HG03025 (cell line): Measurements from ENCODE around the gene ITPKB.
"Not testable (repeated sequence)": the region's sequence is repeated elsewhere in the genome, so short reads cannot be mapped to it uniquely, and the experiment has no call there.

Experiments used
- ATAC-seq: cut with Tn5 transposase; IDR thresholded peaks from one replicate; pipeline ENCODE4 v1.9.1; 2021; ENCODE audit warnings: mild to moderate bottlenecking, moderate library complexity; ENCODE audit not compliant: unreplicated experiment, low FRiP score

ITPKB gene

DNA sequence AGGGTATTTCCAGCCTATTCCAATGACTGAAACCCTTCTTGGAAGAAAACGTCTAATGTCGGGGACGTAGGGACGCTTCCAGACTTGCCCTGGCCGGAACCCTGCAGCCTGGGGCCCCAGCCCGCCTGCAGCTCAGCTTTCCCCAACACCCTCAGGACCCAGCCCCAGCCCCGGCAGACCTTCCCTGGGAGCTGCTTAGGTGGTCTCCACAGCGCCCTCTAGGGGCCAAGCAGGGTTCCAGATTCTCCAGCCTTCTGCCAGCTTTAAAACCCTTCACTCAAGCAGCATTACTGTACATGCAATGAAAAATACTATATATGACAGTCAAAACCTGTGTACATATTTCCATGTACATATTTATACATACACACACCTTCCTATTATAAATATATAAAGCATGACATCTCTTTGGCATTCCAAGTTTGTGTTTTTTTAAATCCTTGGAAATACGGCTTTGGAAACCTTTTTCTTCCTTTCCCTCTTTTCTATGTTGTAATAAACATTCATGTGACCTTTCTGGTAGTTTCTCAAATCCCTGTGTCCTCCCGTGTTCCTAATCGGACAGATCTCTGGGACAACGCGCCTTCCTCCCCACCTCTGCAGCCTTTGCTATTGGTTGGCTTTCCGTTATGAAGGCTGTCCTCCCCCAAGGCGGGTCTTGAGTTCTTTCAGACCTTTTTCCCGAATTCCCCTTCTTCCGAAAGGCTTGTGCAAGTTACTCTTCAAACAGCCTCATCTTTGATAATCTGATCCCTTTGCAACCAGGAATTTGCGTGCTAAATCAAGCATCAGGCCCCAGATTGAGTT is 130.2 kb downstream of the ITPKB start:
- no peak for ATAC-seq

DNA sequence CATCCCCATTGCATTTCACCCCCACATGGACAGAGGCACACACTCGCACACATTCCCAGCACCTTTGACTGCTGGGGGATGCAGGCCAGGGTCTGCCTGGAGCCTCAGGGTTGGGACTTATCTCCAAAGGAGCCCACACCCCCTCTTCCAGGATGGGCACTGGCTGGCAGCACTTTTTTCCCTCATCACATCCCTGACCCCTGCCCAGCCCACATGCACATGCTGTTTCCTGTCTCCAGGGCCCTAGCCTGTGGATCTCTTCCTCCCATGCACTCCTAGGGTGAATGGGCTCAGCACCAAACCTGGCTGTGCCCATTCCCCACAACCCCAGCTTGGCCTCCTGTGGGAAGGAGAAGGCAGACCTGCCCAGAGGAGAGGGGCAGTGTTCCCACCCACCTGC is 131.3 kb downstream of the ITPKB start:
- ATAC-seq, result no peak

DNA sequence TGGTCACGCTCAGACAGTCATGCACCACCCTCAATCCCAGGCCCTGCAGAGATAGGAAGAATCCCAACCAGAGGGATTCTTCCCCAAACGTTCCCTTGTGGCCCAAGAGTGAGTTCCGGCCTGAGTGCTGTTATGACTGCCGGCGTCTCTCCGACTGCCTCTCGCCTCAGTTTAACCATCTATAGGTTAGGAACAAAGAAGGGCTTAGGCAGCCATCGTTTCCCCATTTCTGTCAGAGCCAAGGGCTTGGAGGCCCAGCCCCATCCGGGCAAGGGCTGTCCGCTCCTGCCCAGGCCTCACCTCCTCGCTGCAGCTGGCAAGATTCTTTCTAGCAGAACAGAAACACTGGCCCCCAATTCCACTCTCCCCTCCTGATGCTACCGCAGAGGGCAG is 131.8 kb downstream of the ITPKB start:
- ATAC-seq, result no peak

DNA sequence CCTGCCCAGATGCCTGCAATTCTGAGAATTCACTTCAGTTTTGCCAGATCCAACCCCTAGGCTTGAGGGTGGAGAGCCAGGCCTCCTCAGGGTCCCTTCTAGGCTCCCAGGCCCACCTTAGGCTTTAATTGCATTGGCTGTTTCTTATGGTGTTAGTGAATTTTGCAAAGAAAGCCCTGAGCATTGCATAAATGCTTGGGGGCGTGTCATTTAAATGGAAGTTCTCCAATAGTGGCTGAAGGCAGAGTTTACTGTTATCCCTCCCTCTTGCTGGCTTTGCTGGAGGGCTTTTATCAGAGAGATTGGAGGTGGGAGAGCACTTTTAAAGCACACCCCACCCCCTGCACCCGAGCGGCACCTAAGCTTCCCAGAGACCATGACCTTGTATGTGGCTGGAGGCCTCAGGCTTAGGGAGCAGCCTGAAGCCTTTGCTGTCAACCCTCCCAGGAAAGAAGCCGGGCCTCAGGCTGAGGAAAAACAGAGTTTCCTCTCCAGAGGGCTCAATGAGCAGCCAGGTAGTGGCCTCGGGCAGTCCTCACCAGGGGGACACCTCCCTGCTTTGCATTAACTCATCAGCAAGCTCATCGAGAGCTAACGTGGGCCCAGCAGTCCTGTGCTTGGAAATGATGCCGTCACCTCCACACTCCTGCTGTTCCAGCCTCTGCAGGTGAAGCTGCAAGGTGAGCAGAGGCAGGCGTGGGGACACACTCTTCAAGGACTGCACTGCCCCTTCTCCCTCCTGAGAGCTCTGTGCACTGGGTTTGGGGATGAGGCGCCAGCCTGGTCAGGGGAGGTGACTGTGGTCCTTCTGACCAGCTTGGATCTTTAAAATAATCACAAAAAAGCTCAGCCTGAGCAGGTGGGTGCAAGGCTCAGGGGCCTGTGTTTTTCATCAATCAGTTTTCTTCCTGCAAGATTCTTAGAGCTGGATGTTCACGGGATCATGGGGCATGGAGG is 132.5 kb downstream of the ITPKB start:
- ATAC-seq, result no peak

DNA sequence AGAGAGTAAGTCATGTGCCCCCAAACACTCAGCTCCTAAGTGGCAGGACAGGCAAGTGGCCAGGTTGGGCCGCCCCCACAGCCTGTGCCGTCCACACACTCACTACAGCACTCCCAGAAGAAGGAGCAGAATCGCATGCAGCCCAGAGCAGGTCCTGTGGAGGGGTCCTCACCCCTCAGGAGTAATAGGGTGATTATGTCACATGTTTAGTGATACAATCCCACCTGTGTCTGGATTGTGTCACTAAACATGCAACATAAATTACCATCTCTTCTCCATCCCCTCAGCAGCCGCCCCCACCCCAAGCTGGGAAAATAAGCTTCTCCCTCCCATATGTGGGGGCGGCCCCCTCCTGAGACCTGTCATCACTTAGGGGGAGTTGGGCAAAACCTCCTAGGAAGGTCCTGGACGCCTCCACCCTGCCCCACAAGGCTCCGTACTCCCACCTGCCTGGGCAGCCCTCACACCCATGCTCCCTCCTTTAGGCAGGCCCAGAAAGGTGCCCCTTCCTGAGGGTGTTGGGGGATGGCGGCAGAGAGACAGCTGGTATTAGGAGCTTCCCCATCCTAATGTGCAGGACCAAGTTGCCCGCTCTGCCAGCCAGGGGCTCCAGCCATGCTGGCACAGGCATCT is 133.6 kb downstream of the ITPKB start:
- ATAC-seq, result no peak

DNA sequence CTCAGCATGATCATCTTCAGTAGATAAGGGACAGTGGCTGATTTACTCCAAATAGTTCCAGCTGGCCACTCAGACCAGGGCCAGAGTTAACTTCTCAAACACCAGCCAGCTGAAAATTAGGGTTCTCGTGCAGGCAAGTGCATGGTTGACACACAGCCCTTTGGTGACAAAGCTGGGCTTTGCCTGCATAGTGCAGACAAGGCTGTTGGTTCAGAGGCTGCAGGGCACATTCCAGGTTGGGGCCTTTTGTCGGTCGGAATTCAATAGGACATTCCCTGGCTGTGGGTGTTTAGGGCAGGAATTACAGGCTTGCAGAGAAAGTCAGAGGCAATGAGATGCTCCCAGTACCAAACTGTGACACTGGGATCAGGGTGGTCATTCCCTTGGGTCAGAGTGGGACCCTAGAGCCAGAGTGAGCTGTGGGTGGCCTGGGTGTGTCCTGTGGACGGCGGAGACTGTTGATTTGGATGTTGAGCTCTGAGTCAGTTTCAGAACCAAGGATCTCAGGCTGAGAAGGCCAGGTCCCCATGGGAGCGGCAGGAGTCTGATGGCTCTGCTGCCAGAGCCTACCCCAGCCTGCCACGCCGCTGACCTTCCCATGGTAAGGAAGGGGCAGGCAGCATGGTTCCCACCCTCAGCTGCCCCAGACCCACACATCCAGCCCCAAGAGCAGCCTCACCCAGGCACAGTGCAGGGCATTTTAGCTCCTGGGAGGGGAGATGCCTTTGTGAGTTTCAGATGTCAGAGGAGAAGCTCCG is 134.3 kb downstream of the ITPKB start:
- no peak for ATAC-seq

DNA sequence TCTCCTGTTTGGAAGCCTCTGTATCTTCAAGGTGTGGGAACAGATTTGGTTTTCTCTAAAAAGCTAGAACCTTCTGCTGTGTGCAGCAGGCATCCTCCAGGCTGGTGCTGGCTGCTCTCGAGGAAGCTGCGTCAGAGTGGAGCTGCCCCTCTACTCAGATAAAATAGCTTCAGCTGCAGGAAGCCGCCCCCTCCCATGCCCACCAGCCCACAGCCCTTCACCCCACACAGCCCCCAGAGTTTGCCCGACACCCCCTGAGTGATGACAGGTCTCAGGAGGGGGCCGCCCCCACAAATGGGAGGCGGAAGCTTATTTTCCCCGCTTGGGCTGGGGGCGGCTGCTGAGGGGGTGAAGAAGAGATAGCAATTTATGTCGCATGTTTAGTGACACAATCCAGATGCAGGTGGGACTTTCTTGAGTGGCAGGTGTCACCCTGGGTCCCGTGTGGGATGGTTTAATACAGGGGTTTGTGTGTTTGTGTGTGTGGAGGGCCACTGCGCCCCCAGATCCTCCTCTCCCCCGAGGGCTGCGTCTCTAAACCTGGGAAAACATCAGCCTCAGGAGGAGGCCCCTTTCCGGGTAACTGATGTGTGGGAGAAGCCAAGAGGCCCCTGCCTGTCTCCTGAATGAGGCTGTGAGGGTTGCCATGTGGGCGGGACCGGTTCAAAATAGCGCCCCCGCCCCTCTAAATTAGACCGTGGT is 135.1 kb downstream of the ITPKB start:
- ATAC-seq, result no peak

DNA sequence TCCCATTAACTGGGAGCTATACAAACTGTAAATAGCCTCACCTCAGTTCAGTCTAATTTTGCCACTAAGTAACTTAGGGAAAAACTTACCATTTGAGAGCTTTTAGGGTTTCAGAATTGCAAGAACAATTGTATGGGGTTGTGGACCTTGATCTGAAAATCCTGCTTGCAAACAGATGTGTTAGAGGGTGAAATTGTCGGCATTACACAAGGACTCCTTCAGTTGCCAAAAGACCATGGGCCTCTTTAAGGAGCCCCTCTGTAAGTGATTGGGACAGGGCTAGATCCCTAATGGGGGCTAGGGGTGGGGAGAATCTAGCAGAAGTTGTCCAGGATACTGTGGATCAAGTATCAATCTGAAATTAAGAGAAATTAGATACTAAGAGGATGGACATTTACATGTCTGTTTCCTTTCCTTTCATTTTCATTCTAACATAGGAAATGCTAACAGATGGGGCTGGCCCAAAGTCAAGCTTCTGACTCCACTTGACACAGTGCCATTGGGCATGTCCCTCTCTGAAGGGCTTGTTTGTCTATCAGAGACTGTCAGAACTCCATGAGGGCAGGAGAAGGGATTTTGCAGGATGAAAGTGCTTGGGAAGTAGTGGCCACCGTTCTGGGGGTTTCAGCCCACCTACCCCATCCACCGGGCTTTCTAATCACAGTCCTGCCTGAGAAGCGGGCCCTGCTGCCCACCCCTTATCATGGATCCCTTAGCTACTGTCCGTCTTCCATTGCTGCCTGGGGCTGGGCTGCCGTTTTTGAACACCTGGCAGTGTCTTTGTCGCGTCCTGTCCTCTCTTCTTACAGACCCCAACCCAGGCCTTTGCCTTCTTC is 135.8 kb downstream of the ITPKB start:
- ATAC-seq, result no peak

DNA sequence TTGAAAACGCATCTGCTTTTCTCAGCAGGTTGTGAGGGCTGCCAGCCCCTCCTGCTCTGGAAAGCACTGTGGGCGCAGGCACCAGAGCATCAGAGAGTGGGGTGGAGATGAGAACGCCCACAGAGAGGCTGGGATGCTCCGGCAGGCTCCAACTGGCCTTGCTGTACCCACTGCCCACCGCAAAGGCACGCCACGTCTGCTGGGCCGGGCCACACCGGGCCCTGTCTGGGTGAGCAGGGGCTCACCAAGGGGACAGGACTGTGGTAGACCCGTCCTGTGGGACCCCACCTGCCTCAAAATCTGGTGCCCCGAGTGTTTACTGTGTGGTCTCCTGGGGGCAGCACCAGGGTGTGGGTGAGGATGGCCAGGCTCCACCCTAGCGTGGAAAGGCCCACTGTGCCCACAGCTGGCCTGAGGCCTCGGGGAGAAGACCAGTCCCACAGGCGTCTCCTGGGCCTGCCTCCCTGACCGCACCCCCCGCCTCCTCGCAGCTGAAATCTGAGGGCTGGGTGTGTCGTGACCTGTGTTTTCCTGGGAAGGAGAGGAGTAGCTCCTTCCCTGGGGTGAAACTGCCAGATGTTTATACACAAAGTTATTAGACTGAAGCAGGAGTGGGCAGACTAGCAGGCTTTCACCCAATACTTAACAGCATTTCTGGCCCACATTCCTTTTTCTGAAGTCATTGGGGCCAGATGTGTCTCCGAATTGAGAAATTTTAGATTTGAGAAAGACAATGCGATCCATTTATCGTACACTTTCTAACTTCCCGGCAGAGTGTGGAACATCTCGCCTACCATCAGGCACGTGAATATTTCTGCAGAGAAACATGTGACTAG is 136.7 kb downstream of the ITPKB start:
- ATAC-seq, result no peak

DNA sequence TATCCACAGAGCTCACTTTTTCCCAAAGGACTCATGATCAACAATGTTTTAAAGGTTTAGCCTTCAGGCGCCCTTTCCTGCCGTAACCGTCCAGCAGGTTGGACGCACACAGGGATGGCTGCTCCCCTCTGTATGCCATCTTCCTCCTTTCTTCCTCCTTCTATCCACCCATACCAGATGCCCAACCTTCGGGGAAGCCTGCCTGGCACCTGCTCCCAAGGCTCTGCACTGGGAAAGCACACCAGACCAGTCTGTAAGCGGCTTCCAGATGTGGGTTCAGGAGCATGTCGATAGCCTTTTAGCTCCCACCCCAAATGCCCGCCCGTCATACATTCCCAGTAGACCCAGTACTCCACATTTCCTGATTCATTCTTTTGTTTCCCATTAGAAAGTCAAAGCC is 137.6 kb downstream of the ITPKB start:
- no peak for ATAC-seq

DNA sequence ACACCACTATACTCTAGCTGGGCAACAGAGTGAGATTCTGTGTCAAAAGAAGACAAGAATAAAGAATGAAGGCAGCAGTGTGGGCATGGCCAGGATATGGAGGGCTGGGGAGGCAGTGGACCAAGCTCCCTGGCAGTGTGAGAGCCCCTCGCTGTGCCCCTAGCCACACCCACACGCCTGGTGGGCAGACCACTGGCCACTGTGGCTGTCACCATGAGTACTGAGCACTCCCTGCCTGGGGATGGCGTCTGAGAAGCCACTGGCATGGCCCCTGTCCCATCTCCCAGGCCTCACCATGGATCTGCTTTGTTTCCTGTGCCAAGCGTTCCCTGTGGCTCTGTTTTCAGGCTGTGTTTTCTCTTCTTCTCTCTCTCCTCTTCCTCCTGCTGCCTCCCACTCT is 138.8 kb downstream of the ITPKB start:
- ATAC-seq, result no peak

DNA sequence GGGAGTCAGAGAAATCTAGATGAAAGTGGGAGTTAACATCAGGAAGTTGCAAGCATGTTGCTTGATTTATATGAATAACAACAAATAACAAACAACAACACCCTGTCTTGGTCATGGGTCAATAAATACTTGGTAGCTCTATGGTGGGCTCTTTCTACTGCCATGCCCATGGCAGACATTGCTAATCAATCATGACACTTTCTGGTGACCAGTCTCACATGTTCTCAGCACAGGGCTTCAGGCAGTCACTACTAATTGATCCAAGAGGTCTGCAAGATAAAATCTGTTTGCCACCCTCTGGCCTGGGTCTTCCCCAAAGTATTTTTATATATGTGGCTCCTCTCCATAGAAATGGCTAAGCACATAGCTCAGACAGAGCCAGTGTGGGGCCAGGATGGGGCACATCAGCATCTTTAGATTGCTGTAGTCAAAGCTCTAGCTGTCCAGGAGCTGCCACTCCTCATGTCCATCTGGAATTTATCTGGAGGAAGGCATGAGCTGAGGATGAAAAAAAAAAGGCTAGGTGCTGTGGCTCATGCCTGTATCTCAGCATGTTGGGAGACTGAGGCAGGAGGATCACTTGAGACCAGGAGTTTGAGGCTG is 139.3 kb downstream of the ITPKB start:
- no peak for ATAC-seq

DNA sequence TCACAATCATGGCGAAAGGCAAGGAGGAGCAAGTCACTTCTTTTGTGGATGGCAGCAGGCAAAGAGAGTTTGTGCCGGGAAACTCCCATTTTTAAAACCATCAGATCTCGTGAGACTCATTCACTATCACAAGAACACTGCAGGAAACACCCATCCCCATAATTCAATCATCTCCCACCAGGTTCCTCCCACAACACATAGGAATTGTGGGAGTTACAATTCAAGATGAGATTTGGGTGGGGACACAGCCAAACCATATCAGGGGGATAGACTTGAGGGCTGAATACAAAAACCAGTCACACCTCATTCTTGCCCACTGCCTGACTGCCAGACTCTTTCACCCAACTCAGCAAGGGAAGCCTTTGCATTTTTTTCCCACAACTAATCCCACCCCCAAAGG is 140.1 kb downstream of the ITPKB start:
- not testable (repeated sequence) for ATAC-seq

DNA sequence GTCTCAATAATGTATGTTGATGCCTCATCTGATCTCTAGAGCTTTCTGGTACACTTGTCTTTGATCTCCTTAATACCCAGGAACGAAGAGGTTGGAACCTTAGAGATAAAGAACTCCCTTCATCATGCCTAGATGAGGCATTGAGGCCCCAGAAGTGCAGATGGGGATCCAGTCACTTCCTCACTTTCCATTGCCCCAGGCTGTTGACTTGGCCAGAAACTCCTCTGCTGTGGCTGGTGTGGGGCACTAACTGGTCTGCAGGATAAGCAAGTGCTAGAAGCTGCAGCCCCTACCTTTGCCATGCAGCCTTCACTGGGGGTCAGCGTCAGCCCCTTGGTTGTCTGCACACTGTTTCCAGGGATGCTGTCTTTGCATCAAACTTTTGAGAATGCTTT is 140.6 kb downstream of the ITPKB start:
- ATAC-seq, result no peak

DNA sequence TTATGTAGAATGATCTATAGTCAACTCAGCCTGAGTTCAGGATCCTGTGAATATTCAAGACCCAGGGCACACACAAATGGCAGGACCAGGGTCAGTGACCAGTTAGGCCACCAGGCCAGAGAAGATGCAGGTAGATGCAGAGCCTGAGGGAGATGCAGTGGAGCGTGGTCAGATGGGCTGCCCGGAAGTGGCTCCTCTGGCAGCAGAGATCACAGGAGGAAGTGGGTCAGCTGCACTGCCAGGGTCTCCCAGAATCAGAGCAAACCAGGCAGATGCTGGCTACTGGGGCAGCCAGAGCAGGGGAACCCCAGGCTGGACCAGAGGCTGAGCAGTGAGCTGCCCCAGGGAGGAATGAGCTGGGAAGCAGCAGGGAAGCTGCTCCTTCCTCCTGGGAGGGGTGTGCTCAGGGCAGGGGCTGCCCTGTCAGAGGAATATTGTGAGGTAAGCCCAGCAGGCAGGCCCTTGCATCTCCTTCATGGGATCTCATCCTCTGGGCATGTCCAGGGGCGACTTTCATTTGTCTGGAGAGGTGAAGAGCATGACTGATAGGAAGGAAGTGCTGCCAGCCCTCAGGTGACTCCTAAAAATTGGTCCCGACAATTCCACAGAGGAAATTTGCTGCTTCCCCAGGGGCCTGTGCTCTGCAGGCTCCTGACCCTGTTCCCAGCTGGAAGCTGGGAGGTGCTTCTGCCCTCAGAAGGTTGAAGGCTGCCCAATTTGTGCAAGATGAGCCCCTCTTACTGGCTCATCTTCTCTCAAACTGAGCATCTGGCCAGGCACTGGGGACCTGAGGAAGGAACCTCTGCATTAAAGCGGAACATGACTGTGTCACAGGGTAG is 141.2 kb downstream of the ITPKB start:
- ATAC-seq, result no peak

DNA sequence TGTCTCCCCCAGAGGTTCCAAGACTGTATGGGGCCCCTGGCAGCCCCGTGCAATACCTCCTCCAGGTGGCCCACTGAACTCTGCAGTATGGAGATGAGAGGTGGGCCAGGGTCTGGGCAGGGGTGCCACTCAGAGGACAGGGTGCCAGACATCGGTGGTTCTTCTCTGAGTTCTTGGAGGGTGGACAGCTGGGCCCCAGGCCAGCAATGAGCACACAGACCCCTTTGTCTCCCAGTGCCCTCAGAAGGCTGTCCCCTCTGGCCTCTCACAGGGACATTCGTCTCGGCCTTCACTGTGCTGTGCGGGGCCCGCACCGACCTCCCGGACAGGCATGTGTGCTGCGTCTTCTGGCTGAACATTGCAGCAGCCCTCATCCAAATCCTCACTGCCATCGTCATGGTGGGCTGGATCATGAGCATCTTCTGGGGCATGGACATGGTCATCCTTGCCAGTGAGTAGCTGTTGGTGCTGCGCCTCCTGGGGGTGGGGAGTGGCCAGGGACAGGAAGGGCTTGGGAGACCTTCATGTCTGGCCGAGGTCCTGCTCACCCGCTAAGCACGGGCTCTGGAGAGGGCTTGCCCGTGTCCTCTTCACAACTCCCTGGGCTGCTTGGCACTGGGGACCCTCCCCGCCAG is 142.4 kb downstream of the ITPKB start:
- no peak for ATAC-seq
